COLO829 (cell line): Measurements from ENCODE around the gene KRT72.

Source experiments
- DNase-seq: peaks from one replicate; pipeline ENCODE4 v3.0.0; 2012; ENCODE audit warnings: low spot score

KRT72 gene

GRCh38 chr12:52541709-52542108 is 59.6 kb downstream of the KRT72 start:
- DNase-seq: no peak

DNA sequence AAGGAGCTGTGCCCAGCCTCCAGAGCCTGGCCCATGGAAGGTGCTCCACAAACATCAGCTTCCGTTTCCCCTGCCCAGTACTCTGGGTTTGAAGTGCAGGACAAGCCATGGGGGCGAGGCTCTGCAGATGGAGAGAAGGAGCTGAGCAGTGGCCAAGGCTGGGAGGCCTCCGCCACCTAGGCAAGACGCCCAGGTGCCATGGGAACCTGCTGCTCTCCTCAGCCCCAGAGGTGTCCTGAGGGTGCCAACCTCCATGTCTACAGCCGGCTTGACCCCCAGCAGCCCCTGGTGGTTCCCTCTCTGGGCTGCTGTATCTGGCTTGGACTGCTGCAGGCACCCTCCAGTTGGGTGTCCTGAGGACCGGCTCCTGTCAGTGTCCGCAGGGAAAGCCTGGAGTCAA is 60.7 kb downstream of the KRT72 start:
- no peak for DNase-seq

DNA sequence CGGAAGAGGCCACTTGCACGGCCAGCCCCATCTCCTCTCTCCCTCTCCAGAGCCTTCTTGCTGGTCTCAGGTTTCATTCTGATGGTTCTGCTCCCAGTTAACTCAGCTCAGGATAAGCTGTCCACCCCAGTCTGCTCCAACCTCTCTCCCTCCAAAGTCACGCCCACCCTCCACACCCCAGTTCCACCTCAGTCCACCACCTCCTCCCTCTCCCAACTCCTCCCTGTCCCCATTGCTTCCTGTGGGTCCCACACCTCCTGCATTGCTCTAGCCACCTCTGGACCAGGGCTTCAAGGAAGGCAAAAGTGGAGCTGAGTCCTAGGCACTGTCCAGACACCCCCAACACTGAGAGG is 61.5 kb downstream of the KRT72 start:
- no peak for DNase-seq

DNA sequence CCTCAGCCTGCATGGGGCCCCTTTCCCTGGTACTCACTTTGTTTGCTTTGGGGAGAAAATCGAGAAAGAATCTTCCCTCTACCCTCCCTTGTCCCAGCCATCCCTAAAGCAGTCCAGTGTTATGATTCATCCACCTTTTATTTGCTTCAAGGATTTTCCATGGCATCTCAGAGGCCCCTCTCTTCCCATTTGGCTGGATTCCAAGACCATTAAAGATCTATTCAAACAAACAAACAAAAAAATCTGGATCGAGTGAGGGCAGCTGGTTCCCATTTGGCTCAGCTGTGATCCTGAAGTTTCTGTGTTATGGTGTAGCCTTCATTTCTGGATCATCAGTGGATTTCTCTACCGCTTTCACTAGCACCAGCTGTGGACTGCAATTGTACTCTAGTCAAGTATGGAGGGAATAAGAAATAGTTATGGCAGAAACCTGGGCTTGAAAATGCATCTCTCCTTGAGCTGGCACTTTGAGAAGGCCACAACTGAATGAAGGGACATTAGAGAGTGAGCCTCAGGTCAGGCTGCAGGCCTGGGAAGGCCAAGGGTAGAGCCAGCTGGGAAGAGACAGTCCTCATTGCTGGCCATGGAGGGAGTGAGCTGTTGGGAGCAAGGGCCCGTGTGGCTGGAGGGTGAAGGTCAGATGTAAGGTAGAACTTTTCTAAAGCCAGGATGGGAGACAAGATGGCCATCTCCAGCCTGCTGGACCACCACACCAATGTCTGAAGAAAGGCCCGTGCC is 62.0 kb downstream of the KRT72 start:
- no peak for DNase-seq

- DNase-seq: no peak
Observed at GRCh38 chr12:52537101-52537500, 64.2 kb downstream of the KRT72 start.
